Measurements from ENCODE around the gene IRF5. TPM values are rescaled to one million over a fixed set of nuclear protein-coding genes. Genes with fewer than 3 reads are reported as not detected.

The IRF5 gene
- total RNA-seq, 1 donor from 2014 or later: 3.9 TPM

- H3K36me3 Mint-ChIP-seq (ENCODE audit: low read depth, unreplicated experiment): peaks cover 11% of the 10 kb centered on the region
Measured at GRCh38 chr7:128948976-128949760, 11.4 kb downstream of the IRF5 start.

DNA sequence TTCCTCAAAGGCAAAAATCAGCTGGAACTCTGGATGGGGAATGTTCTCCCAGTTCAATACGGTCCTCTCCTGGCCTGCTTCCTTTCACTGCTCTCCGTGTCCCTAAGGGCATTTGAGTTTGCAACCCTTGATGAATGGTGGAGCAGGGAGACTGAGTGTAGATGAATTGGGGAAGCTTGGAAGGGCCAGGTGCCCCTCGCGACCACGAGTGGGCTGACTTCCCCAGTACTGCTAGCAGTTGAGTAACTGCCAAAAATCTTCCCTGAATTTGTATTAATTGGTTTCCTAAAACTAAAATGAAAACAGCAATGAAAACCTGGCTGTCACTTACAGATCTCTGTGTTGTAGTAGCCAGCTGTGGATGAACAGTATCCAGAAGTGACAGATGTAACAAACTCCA is 13.6 kb downstream of the IRF5 start:
- Mint-ChIP-seq H3K9me3 (ENCODE audit: unreplicated experiment) (no peaks in the 10 kb centered on the region), H3K4me3 (ENCODE audit: unreplicated experiment) (no peak overlapping the region), H3K27me3 (ENCODE audit: unreplicated experiment) (peaks cover 3% of the 10 kb centered on the region), H3K36me3 (ENCODE audit: low read depth, unreplicated experiment) (peaks cover 15% of the 10 kb centered on the region), H3K27ac (ENCODE audit: unreplicated experiment) (no peak overlapping the region), H3K4me1 (ENCODE audit: unreplicated experiment) (peaks cover 11% of the 10 kb centered on the region)
- TF ChIP-seq, protein P1, sequence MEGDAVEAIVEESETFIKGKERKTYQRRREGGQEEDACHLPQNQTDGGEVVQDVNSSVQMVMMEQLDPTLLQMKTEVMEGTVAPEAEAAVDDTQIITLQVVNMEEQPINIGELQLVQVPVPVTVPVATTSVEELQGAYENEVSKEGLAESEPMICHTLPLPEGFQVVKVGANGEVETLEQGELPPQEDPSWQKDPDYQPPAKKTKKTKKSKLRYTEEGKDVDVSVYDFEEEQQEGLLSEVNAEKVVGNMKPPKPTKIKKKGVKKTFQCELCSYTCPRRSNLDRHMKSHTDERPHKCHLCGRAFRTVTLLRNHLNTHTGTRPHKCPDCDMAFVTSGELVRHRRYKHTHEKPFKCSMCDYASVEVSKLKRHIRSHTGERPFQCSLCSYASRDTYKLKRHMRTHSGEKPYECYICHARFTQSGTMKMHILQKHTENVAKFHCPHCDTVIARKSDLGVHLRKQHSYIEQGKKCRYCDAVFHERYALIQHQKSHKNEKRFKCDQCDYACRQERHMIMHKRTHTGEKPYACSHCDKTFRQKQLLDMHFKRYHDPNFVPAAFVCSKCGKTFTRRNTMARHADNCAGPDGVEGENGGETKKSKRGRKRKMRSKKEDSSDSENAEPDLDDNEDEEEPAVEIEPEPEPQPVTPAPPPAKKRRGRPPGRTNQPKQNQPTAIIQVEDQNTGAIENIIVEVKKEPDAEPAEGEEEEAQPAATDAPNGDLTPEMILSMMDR (IDR thresholded peaks at IDR 0.05; ENCODE audit: unreplicated experiment): no peak
- no peak for DNase-seq (ENCODE audit: low spot score)

More at GRCh38 chr7:128948976-128949760, 11.4 kb downstream of the IRF5 start:
- TF ChIP-seq, protein P1 (IDR thresholded peaks at IDR 0.05; ENCODE audit: unreplicated experiment): no peak
- DNase-seq (ENCODE audit: low spot score): no peak
- Mint-ChIP-seq H3K9me3 (ENCODE audit: unreplicated experiment) (no peaks in the 10 kb centered on the region), H3K4me3 (ENCODE audit: unreplicated experiment) (no peak overlapping the region), H3K4me1 (ENCODE audit: unreplicated experiment) (no peaks in the 10 kb centered on the region), H3K27ac (ENCODE audit: unreplicated experiment) (no peak overlapping the region), H3K27me3 (ENCODE audit: unreplicated experiment) (peaks cover 3% of the 10 kb centered on the region)

GRCh38 chr7:128954150-128954549 is 16.4 kb downstream of the IRF5 start:
- Mint-ChIP-seq H3K27ac (ENCODE audit: unreplicated experiment) (no peak overlapping the region), H3K36me3 (ENCODE audit: low read depth, unreplicated experiment) (peaks cover 18% of the 10 kb centered on the region), H3K27me3 (ENCODE audit: unreplicated experiment) (no peaks in the 10 kb centered on the region), H3K9me3 (ENCODE audit: unreplicated experiment) (no peaks in the 10 kb centered on the region), H3K4me3 (ENCODE audit: unreplicated experiment) (no peak overlapping the region), H3K4me1 (ENCODE audit: unreplicated experiment) (peaks cover 16% of the 10 kb centered on the region)
- no peak for DNase-seq (ENCODE audit: low spot score)
- TF ChIP-seq, protein P1 (IDR thresholded peaks at IDR 0.05; ENCODE audit: unreplicated experiment): no peak

GRCh38 chr7:128954830-128955802 is 17.4 kb downstream of the IRF5 start:
- peaks cover 23% of the 10 kb centered on the region for H3K36me3 Mint-ChIP-seq (ENCODE audit: low read depth, unreplicated experiment)
- peaks cover 16% of the 10 kb centered on the region for H3K4me1 Mint-ChIP-seq (ENCODE audit: unreplicated experiment)
- H3K9me3 Mint-ChIP-seq (ENCODE audit: unreplicated experiment): no peaks in the 10 kb centered on the region
- TF ChIP-seq, protein P1 (IDR thresholded peaks at IDR 0.05; ENCODE audit: unreplicated experiment): no peak
- no peak for DNase-seq (ENCODE audit: low spot score)
- no peak overlapping the region for H3K4me3 Mint-ChIP-seq (ENCODE audit: unreplicated experiment)
- no peak overlapping the region for H3K27ac Mint-ChIP-seq (ENCODE audit: unreplicated experiment)
- H3K27me3 Mint-ChIP-seq (ENCODE audit: unreplicated experiment): no peaks in the 10 kb centered on the region

All from endothelial cell (in vitro differentiated cells).